Upper lobe of left lung (tissue), 4 donors: ENCODE results near the gene GADD45A.

Experiments used
- CTCF ChIP-seq, 6 experiments: fragments of 450-650 bp in 4 of 6; fragments of 200-600 bp in 2 of 6; sonication (generic) in 2 of 6; IDR thresholded peaks; one replicate each; pipeline ENCODE4 v1.5.1; 2016 to 2019; ENCODE audit warnings: antibody characterized with exemption in 6 of 6
- POLR2A ChIP-seq, 4 donors: fragments of 450-650 bp; IDR thresholded peaks; one replicate each; pipeline ENCODE4 v1.5.1; 2016 to 2017; ENCODE audit warnings: antibody characterized with exemption in 4 of 4, mild to moderate bottlenecking in 2 of 4
- POLR2AphosphoS5 ChIP-seq, 2 donors: sonication (generic); formaldehyde crosslinking; IDR thresholded peaks; one replicate each; pipeline ENCODE4 v1.5.1; 2017; ENCODE audit warnings: antibody characterized with exemption in 2 of 2

GRCh38 chr1:67721650-67722291 lies 36.8 kb downstream of the GADD45A start:
- TF ChIP-seq CTCF (IDR thresholded peaks at IDR 0.05) (no peak), POLR2A (IDR thresholded peaks at IDR 0.05) (no peak), POLR2AphosphoS5 (IDR thresholded peaks at IDR 0.05) (no peak)
